HG03280 (cell line): Measurements from ENCODE around the gene LCN9.
"Not testable (repeated sequence)": the region's sequence is repeated elsewhere in the genome, so short reads cannot be mapped to it uniquely, and the experiment has no call there.

Source experiments
- ATAC-seq: cut with Tn5 transposase; IDR thresholded peaks from one replicate; pipeline ENCODE4 v1.9.1; 2021; ENCODE audit warnings: mild to moderate bottlenecking, moderate library complexity; ENCODE audit not compliant: unreplicated experiment

LCN9 gene

DNA sequence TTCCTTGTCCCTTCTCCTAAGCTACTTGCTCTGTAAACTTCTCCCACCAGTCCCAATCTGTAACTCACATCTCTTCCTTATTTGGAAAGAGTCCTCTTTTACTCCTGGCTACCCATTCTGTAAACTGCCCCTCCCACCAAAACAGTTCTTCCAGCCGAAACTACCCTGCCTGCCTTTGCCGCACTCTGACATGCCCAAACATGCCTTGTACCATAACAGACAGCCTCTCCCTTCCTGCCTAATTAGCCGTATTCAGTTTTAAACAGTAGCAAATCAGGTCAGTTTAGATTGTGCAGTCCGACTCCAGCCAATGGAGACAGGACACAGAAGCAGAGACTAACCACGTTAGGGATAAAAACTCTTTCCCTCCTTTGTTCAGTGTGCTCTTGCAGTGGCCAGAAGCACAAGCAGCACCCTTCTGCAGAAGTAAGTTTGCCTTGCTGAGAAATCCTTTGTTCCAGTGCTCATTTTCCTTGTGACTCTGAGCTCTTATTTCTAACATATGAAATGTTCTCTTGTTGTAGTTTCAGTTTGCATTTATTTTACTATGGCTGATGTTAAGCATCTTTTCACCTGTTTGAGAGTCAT lies 18.4 kb upstream of the LCN9 start:
- ATAC-seq, result no peak

DNA sequence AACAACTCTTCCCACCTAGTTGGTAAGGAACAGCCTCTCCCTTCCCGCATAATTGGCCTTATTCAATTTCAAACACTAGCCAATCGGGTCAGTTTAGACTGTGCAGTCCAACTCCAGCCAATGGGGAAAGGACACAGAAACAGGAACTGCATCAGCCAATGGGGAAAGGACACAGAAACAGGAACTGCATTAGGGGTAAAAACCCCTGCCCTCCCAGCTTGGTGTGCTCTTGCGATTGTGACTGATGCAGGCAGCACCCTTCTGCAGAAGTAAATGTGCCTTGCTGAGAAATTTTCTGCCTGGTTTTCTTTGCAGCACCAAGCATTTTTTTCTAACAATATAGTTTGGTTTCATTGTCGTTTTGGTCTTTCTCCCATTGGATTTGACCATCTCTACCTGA lies 15.2 kb upstream of the LCN9 start:
- no peak for ATAC-seq

DNA sequence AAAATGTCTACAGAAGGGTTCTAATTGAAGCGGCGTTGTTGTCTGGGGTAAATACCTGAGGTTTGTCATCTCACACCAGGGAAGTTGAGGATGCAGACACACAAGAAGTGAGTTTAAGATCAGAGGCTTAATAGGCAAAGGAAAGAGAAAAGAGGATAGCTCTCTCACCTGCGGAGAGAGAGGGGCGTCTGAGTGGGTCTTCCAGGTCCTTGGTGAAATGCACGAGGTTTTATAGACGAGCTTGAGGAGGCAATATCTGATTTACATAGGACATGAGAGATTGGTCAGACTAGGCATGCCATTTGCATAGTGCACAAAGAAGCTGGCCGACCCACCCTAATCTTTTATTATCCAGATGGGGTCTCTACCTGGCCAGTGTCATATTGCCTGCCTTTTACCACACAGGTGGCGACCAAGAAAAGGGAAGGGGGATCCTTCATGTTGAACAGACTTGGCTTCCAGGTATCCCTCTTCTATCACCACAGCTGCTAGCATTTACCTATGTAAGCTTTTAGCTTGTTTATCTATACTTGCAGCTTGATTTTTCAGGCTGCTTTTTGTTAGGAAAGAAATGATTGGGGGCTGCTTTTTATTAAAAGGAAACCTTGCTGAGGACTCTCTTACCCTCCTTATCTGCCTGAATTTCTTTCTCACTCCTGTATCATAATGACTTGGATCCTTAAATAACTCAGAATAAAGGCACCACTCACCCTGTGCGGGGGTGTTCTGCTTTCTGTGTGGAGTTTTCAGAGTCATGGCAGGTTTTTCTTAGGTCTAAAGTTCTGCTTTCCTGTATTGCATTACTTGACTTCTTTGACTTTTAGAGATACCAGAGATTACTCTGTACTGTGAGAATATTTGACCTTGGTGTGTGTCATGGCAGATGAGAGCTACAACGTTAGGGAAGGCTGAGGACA lies 14.4 kb upstream of the LCN9 start:
- no peak for ATAC-seq

DNA sequence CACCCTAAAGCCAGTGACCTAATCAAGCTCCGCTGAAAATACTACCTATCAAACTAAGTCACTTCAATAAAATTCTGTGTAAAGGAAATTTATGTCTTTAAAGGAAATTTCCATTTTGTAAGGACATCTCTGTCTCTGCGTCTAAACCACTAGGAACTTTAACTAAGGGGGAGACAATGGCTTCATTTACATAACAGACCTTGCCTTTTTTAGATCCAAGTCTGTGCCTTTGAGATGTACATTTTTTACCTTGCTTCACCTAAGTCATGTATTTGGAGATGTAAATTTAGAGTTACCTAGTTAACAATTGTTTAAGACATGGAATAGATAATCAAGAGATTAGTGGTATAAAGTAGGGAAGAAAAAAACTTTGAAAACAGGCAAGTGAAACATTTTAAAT lies 13.6 kb upstream of the LCN9 start:
- ATAC-seq, result no peak

DNA sequence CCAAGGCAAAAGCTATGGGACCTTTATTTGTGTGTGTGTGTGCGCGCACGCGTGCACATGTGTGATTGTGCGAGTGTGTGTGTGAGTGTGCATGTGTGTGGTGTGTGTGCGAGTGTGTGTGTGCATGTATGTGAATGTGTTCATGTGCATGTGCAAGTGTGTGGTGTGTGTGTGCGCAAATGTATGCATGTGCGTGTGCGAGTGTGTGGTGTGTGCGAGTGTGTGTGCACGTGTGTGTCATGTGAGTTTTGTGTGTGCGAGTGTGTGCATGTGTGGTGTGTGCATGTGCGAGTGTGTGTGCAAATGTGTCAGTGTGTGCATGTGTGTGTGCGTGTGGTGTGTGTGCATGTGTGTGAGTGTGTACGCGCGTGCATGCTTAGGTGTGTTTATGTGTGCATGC lies 12.7 kb upstream of the LCN9 start:
- ATAC-seq, result no peak

DNA sequence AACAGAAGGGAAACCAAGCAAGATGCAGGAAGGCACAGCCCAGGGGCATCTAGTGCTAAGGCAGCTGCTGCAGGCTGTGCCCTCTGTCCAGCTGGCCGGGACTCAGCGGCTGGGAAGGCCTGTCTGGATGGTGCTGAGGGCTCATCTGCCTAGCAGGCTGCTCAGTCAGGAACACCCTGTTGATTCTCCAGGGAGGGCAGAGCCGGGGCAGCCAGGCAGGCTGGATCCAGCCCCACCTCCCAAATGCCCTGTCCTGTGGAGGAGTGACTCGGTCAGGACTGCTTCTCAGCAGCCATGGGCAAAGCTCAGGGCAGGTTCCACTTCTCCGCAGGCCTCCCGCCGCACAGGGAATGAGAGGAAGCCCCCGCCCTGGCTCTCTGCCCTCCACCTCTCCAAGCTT lies 7.8 kb upstream of the LCN9 start:
- ATAC-seq, result no peak

DNA sequence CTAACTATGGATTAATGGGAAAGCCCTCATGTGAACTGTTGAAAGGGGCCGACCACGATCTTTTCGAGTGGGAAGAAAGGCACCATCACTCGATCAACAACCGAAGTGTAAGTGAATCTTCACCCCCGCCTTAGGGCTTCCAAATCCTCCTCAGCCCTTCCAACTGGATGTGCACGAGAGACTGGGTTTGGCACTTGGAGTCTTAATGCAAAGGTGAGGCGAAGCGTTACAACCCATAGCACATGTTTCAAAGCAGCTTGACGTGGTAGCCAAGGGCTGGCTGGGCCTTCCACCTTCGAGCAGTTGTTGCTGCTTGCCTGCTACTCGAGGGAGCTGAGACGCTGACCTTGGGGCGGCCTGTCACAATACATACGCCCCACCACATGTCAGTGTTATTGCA lies 5.7 kb upstream of the LCN9 start:
- no peak for ATAC-seq

DNA sequence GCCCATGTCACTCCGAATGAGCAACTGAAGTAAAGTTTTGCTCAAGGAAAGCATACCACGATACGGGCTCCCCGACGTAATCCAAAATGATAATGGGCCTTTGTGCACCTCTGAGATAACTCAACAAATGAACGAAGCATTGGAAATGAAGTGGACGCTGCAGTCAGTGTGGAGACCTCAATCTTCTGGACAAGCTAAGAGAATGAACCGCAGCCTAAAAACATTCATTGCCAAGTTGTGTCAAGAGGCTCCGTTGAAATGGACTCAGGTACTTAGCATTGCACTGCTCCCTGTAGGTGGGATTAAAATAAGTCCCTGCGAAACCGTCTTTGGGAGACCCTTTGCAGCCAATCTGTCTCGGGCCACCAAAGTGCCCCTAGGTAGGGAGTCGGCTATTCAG lies 3.9 kb upstream of the LCN9 start:
- no peak for ATAC-seq

DNA sequence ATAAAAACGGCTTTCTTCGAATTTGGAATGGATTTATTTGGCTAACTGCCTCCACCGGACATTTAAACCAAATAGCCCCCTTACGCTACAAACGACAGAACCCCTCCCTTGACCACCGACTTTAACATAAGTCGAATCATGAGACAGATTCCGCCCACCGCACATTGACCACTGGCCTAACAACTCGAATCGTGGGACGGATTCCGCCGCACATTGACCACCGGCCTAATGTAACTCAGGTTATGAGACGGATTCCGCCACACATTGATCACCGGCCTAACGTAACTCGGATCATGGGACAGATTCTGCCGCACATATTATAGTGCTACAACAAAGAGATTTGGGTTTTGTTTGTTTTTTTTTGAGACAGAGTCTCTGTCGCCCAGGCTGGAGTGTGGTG lies 2.7 kb upstream of the LCN9 start:
- no peak for ATAC-seq

DNA sequence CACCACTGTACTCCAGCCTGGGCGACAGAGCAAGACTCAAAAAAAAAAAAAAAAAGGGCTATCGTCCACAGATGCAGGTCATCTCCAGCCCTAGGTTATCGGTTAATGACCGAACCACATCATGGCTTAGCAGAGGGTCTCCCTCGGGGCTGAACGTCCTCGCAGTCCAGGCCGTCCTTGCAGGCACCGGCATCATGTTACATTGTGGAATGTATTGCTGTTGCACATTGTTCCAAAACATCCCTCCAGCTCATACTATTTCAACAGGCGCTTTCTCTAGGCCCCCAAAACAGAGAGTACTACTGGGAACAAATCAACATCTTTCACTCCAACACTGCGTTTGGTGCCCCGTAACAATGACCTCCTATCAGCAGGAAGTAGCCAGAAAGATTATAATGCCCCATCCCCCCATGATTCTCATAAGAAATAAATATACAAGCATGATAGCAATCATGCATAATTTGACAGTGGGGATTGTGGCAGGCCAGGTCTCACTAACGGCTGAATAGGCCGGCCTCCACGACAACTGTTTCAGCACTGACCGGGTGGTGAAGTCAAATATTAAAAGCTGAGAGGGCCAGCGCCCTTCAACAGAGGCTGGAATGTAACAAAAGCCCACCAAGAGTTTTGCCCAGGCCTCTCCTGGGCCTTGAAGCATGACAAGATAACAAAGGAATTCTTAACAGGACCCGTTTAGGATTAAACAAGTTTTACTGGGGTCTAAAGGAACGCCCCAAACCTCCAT lies 1.1 kb upstream of the LCN9 start:
- ATAC-seq, result no peak

DNA sequence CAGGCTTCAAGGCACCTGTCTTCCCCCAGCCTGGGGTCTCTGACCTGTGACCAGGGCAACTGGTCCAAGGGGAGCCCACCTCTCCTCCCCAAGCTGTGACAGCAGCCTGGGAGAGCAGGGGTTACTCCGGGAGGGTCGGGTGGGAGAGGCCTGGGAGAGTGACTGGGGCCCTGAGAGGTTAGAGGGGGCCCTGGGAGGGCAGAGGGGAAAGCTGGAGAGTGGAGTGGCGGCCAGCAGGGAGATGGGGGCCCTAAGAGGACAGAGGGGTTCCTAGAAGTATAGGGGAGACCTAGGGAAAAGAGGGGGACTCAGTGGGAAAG lies 302 bp downstream of the LCN9 start:
- no peak for ATAC-seq

DNA sequence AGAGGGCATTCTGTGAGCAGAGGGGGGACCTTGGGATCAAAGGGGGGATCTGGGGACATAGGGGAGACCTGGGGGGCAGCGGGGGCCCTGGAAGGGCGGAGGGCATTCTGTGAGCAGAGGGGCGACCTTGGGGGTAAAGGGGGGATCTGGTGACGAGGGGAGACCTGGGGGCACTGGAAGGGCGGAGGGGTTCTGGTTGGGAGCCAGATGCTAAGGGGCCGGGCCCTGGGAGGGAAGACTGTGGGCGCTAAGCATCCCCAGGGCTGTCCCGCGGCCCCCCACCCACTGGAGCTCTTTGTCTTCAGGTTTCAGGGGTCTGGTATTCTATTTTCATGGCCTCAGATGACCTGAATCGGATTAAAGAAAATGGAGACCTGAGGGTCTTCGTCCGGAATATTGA lies 748 bp downstream of the LCN9 start:
- ATAC-seq, result no peak

DNA sequence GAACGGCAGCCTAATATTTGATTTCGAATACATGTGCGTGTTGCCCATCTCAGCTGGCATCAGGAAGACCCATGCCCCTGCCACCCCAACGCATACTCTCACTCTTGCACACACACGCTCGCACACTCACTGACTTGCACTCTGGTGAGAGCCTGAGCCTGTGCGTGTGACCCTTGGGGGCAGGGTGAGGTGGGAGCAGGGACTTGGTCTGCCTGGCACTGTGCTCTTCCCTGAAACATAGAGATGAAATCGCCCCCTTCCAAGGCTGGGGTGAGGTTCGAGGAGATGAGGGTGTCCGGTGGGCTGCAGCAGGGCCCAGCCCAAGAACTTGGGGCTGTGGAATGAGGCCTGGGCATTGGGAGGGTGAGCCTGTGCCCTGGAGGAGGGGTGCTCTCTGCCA lies 1.2 kb downstream of the LCN9 start:
- no peak for ATAC-seq

DNA sequence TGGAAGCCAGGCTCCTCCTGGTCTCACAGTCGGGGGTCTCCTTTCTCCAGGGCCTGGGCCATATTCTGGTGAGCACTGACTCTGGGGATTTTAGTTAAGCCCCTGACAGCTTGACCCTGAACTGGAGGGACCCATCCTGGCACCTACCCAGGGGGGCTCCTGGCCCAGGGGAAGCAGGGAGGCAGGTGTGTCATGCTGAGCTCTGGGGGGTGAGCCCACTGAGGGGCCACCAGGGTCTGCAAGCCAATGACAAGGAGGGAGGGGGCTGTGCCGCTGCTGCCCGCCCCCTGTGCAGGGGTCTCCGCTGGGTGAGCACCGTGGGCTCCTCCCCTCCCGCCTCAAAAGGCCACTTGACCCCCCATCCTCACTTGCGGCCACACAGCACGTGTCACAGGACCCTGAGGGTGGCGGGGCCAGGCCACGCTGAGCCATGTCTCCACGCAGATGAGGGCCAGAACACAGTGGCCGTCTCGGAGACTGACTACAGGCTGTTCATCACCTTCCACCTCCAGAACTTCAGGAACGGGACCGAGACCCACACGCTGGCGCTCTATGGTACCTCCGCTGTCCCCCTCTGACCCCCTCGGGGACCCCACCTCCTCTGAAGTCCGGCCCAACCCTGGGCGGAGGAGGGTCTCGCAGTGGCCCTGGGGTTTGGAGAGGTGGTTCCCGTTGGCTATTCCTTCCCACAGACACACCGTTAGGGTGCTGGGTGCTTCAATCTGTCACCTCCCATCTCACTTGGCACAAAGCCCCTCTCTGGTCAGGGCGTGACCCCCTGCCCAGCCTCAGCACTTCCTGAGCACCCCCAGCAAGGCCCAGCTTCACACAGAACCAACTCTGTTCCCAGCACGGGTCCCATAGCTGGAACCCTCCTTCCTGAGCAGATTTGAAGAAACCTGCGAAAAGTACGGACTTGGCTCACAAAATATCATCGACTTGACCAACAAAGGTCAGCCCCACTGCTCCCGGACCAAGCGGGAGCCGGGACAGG lies 2.0 kb downstream of the LCN9 start:
- ATAC-seq, result no peak

DNA sequence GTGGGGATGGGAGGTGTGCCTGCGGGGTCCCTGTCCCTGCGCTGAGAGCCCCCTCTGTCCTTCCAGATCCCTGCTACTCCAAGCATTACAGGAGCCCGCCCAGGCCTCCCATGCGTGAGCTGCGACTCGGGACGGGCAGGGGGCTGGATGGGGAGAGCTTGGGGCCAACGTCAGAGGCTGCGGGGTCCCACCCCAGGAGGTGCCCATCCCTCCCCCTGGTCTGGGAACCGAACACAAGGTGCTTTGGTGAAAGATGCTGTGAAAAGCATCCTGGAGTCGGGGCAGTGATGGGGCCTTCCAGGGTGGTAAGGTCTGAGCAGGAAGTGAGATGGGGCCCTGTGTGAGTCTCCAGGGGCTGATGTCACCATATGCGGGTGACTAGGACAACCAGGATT lies 2.7 kb downstream of the LCN9 start:
- ATAC-seq, result no peak

DNA sequence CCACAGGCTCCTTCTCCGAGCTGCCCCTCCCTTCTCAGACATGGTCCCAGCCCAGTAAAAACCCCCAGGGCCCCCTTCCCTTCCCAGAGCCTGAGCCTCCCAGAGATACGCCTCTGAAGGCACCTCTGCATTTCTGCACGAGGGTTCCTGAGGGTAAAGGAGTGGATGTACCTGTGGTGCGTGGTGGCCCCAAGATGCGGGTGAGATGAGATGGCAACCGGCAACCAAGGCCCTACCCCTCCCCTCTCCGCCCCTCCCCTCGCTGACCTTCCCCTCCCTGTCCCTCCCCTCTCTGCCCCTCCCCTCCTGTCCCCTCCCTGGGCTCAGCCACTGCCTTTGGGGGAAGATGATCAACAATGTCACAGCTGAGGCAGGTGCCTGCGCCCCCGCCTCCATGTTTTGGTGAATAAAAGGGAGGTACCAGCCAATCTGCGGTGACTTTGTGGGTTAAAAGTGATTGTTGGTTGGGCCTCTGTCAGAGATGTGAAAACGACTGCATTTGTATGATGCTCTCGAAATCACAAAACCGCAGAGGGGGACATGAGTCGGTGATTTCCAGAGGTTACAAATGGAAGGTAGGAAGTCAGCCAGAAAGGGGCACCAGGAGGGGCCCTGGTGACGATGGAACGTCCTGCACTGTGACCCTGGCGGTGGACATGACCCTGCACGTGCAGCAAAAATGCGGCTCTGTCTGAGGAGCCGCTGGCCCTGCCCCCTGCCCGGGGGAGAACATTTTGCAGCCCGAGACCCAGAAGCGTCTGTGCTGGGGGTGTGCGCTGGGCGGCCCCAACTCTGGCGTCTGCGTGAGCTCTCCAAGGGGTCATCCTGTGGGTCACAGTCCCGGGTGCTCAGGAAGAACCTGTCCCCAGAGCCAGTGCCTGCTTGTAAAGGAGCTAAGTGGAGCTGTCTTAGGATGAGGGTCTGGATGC lies 3.7 kb downstream of the LCN9 start:
- ATAC-seq, result no peak

DNA sequence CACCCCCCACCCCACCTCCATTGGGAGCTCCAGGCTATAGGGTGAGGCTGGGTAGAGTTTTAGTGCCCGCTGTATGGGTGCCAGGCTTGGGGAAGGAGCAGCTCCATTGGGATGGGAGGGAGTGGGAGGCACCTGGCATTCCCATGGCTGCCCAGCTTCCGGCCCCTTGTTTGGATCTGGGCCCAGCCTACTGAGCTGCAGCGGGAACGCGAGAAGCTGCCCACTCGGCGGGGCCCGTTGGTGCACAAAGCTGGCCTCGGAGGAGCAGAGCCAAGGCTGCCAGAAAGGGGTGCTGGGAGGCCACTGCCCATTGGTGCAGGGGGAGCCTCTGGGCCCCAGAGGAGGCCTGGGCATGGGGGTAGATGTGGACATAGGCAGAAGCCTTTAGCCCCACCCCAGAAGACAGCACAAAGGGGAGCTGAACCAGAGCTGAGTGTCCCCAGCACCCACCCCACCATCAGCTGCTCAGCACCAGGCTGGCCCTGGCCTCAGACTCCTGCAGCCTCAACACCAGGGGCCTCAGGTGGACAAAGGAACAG lies 4.4 kb downstream of the LCN9 start:
- no peak for ATAC-seq

DNA sequence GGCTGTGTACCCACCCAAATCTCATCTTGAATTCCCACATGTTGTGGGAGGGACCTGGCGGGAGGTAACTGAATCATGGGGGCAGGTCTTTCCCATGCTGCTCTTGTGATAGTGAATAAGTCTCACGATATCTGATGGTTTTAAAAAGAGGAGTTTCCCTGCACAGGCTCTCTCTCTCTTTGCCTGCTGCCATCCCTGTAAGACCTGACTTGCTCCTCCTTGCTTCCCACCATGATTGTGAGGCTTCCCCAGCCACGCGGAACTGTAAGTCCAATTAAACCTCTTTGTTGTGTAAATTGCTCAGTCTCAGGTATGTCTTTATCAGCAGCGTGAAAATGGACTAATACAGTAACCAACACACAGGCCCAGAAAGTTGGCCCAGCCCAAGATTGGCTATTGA lies 5.9 kb downstream of the LCN9 start:
- not testable (repeated sequence) for ATAC-seq

DNA sequence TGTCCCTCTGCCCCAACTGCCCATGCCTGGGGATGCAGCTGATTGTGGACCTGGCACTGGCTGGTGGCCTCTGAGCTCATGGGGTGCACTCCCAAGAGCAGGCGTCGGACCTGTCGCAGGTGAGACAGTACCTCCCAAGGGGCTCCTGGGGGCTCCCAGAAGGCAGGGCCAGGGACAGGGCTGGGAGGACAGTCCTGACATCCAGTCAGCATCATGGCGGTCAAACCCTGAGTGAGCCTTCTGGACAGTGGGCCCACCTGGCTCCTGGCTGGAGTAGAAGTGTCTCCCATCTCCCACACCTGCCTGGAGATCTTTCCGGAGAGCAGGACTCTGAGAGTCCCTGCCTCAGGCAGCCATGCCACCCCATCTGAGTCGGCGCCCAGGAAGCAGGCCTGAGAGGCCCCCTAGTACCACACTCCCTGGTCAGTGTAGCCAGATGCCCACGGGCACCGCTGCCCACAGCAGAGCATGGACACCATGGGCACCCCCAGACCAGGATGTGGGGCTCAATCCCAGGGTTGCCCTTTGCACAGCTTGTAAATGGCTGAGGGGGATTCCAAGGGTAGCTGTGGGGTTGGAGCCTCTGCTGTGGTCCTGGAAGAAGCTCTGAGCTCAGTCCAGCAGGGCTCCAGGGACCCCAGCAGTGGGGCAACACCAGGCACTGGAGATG lies 6.6 kb downstream of the LCN9 start:
- no peak for ATAC-seq
